Peyer's patch (tissue), 4 donors: ENCODE measurements around the gene B4GALT1.

ENCODE experiments used
- CTCF ChIP-seq, 6 experiments: fragments of 450-650 bp in 4 of 6; fragments of 200-600 bp in 2 of 6; sonication (generic) in 1 of 6; IDR thresholded peaks; one replicate each; pipeline ENCODE4 v1.5.1; 2017 to 2019; ENCODE audit warnings: antibody characterized with exemption in 6 of 6, mild to moderate bottlenecking in 3 of 6, moderate library complexity in 1 of 6
- POLR2A ChIP-seq, 2 donors: fragments of 450-650 bp; IDR thresholded peaks; one replicate each; pipeline ENCODE4 v1.5.1; 2017; ENCODE audit warnings: antibody characterized with exemption in 2 of 2, mild to moderate bottlenecking in 2 of 2, moderate library complexity in 2 of 2

GRCh38 chr9:33210006-33210715 lies 43.0 kb upstream of the B4GALT1 start:
- TF ChIP-seq CTCF (IDR thresholded peaks at IDR 0.05) (no peak), POLR2A (IDR thresholded peaks at IDR 0.05) (no peak)
